ENCODE measurements around the gene CNTNAP2. TPM values are rescaled to one million over a fixed set of nuclear protein-coding genes. Genes with fewer than 3 reads are reported as not detected.

Gene CNTNAP2
- total and polyA plus RNA-seq, 9 of the 15 experiments (the other 6 are each of a cell fraction or from before 2014, with no cell fraction given) = 0.04 to 0.62 (median 0.09) TPM; not detected in 4

DNA sequence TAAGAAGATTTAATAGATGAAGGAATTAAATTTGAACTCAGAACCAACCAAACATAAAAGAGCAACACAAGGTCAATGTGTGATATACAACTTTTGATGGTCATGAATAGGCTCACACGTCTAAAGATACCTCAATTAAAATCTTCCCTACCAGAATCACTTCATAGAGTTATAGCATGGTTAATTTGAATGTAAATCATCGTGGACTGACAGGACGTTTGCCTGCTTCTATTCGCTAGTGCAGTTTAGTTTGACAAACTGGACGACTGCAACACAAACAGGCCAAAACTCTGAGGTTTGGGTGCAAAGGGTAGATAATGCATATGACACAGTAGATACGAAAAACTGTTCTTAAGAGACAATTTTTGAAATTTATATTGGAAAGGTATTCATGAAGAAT is 32.5 kb upstream of the CNTNAP2 start (continued):
- TF ChIP-seq CTBP1 (IDR thresholded peaks at IDR 0.05; ENCODE audit: borderline replicate concordance) (no peak), DNMT1 (IDR thresholded peaks at IDR 0.05) (no peak), SETDB1 (IDR thresholded peaks at IDR 0.05; ENCODE audit: low read length) (no peak), SAP30 (IDR thresholded peaks at IDR 0.05; ENCODE audit: borderline replicate concordance, insufficient read depth, low read depth, low read length, poor library complexity, severe bottlenecking) (no peak), POU5F1 (IDR thresholded peaks at IDR 0.05; ENCODE audit: borderline replicate concordance, low read depth, low read length, partially characterized antibody) (no peak), POLR3G (IDR thresholded peaks at IDR 0.05; ENCODE audit: extremely low read depth, insufficient read length, insufficient replicate concordance) (no peak), PHB2 (IDR thresholded peaks at IDR 0.05; ENCODE audit: low read depth) (no peak)

DNA sequence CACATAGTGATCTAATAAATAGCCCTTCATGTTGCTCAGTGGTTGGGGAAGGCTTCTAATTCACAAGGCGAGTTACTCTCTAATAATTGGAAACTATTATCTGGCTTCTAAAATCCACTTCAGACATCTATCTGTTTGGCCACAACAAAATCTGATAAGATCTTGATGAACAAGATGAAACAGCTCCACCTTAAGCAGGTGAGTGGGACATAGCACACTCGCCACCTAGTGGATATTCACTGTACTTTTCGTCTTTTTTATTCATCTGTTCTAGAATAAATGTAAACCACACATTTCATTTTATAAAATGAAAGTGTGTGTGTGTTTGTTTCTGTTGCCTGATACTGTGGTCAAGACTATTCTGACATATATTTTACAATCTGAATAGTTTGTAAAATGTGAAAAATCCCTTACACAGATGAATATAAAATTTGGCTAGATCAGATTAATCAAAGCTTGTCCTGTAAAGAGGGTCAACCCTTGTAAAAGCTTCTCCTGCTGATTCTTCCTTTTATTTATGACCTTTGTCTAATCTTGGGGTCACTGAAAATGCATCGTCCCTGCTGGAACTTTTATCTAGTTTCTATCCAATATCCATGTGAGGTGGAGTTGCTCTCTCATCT is 26.5 kb upstream of the CNTNAP2 start:
- FAIRE-seq = peak; percentile 74
- 3% methylated on average over 4 of the region's 4 CpGs for WGBS (ENCODE audit: insufficient coverage, low coverage, missing lambda C conversion rate)
- no peak for TF ChIP-seq CC2D1A (IDR thresholded peaks at IDR 0.05)
- TF ChIP-seq CXXC5 (CRISPR knock-in tag; IDR thresholded peaks at IDR 0.05) = 0 out of 2 replicates have a peak, but pooled peaks have one; percentile 10
- TF ChIP-seq, protein P1, sequence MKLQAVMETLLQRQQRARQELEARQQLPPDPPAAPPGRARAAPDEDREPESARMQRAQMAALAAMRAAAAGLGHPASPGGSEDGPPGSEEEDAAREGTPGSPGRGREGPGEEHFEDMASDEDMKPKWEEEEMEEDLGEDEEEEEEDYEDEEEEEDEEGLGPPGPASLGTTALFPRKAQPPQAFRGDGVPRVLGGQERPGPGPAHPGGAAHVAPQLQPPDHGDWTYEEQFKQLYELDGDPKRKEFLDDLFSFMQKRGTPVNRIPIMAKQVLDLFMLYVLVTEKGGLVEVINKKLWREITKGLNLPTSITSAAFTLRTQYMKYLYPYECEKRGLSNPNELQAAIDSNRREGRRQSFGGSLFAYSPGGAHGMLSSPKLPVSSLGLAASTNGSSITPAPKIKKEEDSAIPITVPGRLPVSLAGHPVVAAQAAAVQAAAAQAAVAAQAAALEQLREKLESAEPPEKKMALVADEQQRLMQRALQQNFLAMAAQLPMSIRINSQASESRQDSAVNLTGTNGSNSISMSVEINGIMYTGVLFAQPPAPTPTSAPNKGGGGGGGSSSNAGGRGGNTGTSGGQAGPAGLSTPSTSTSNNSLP (IDR thresholded peaks at IDR 0.05; ENCODE audit: borderline replicate concordance, low read depth, low read length) = 0 out of 2 replicates have a peak, but pooled peaks have one; percentile 54
- TF ChIP-seq, protein P2, sequence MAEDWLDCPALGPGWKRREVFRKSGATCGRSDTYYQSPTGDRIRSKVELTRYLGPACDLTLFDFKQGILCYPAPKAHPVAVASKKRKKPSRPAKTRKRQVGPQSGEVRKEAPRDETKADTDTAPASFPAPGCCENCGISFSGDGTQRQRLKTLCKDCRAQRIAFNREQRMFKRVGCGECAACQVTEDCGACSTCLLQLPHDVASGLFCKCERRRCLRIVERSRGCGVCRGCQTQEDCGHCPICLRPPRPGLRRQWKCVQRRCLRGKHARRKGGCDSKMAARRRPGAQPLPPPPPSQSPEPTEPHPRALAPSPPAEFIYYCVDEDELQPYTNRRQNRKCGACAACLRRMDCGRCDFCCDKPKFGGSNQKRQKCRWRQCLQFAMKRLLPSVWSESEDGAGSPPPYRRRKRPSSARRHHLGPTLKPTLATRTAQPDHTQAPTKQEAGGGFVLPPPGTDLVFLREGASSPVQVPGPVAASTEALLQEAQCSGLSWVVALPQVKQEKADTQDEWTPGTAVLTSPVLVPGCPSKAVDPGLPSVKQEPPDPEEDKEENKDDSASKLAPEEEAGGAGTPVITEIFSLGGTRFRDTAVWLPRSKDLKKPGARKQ (CRISPR knock-in tag; IDR thresholded peaks at IDR 0.05) = 0 out of 2 replicates have a peak, but pooled peaks have one; percentile 39
- 0 out of 2 replicates have a peak, but pooled peaks have one; percentile 53 for TF ChIP-seq LEF1 (IDR thresholded peaks at IDR 0.05)
- TF ChIP-seq ZNF239 (CRISPR knock-in tag; IDR thresholded peaks at IDR 0.05) = peak; percentile 5; the same call in 1 of the 2 replicates
- TF ChIP-seq, protein P3, sequence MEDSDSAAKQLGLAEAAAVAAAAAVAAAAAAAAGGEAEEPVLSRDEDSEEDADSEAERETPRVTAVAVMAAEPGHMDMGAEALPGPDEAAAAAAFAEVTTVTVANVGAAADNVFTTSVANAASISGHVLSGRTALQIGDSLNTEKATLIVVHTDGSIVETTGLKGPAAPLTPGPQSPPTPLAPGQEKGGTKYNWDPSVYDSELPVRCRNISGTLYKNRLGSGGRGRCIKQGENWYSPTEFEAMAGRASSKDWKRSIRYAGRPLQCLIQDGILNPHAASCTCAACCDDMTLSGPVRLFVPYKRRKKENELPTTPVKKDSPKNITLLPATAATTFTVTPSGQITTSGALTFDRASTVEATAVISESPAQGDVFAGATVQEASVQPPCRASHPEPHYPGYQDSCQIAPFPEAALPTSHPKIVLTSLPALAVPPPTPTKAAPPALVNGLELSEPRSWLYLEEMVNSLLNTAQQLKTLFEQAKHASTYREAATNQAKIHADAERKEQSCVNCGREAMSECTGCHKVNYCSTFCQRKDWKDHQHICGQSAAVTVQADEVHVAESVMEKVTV (CRISPR knock-in tag; IDR thresholded peaks at IDR 0.05) = peak; percentile 80

More for the DNA sequence above, 26.5 kb upstream of the CNTNAP2 start:
- no peaks in the 10 kb centered on the region for H4K20me1 ChIP-seq (replicated peaks; ENCODE audit: control insufficient read depth, insufficient read depth, low read length)
- intact Hi-C loops (cut with micrococcal nuclease) = loop anchor here (1.0 to 10.0 kb wide), 3 partner anchors 205 to 1053 kb away; no protein-coding TSS in a partner anchor
- no peaks in the 10 kb centered on the region for H3K4me1 ChIP-seq (replicated peaks in 1 of 2; ENCODE audit: control insufficient read depth in 2 of 2, insufficient read depth in 2 of 2, low read length in 2 of 2)
- ATAC-seq (peak; percentile 81), DNase-seq (ENCODE audit: extremely low read depth in 1 of 4, low spot score in 3 of 4) (peak; percentile 41 to 61 (median 55))
- H3K27me3 ChIP-seq (ENCODE audit: control insufficient read depth in 2 of 2, insufficient read depth in 2 of 2, low read length in 2 of 2) = no peaks in the 10 kb centered on the region
- H3K4me2 ChIP-seq (ENCODE audit: insufficient read depth, low read length) = no peak overlapping the region
- H3K9me1 ChIP-seq (ENCODE audit: control insufficient read depth, insufficient read depth, low read length) = no peaks in the 10 kb centered on the region
- ChIA-PET POLR2A (interaction anchor here (1.0 to 1.6 kb wide), 2 partner anchors 9 to 11 kb away, joined by 3 read pairs; no protein-coding TSS in a partner anchor), CTCF (ENCODE audit: low intra/inter-chr PET ratio) (interaction anchor here (0.7 to 1.2 kb wide), 2 partner anchors 203 to 1054 kb away, joined by 4 to 6 read pairs; no protein-coding TSS in a partner anchor)
- H3K9me3 ChIP-seq (replicated peaks; ENCODE audit: control insufficient read depth, insufficient read depth, low read depth, low read length) = no peaks in the 10 kb centered on the region
- no peaks in the 10 kb centered on the region for H3K79me2 ChIP-seq (ENCODE audit: control insufficient read depth, insufficient read depth, low read length)
- BruUV-seq (replicated peaks) = no TSS peak
- no peak overlapping the region for H2AFZ ChIP-seq (ENCODE audit: low read depth, low read length)
- in situ Hi-C loops (cut with MboI) = no loop called here
- H3K9ac ChIP-seq (ENCODE audit: insufficient read depth in 1 of 2, low read depth in 2 of 2, low read length in 2 of 2) = no peak overlapping the region
- no peaks in the 10 kb centered on the region for H3K36me3 ChIP-seq (ENCODE audit: control insufficient read depth, insufficient read depth, low read length)
- H3K27ac ChIP-seq (ENCODE audit: extremely low read depth, low read depth, low read length) = no peak overlapping the region
- H3K4me3 ChIP-seq = no peak overlapping the region
